RWPE1 (cell line): ENCODE results near the gene SLC17A5.

Source experiments
- CTCF ChIA-PET: fragments of 350-600 bp; sonication (Branson Sonifier 250); formaldehyde crosslinking; extraction: SDS; loops from one replicate; lab custom pipeline; 2021; lab: Yijun Ruan, JAX
- POLR2A ChIA-PET: fragments of 400-600 bp; formaldehyde crosslinking; extraction: SDS; loops from one replicate; lab custom pipeline; 2020; ENCODE audit warnings: antibody characterized with exemption; ENCODE audit not compliant: low non-redundant PET; lab: Yijun Ruan, JAX
- DNase-seq: peaks from one replicate; pipeline ENCODE4 v3.0.0; 2012; ENCODE audit warnings: low spot score
- H3K27ac ChIP-seq: fragments of 450-650 bp; 2 replicates; pipeline ENCODE4 v1.5.1; 2017
- TF ChIP-seq, protein P1 (sequence below): fragments of 450-650 bp; conservative IDR thresholded peaks from 2 replicates; pipeline ENCODE4 v1.5.1; 2017; ENCODE audit warnings: low read depth, mild to moderate bottlenecking

Gene SLC17A5

GRCh38 chr6:73655341-73655917 is 1.6 kb upstream of the SLC17A5 start:
- CTCF ChIA-PET = no interaction called here
- no peak for DNase-seq
- TF ChIP-seq, protein P1, sequence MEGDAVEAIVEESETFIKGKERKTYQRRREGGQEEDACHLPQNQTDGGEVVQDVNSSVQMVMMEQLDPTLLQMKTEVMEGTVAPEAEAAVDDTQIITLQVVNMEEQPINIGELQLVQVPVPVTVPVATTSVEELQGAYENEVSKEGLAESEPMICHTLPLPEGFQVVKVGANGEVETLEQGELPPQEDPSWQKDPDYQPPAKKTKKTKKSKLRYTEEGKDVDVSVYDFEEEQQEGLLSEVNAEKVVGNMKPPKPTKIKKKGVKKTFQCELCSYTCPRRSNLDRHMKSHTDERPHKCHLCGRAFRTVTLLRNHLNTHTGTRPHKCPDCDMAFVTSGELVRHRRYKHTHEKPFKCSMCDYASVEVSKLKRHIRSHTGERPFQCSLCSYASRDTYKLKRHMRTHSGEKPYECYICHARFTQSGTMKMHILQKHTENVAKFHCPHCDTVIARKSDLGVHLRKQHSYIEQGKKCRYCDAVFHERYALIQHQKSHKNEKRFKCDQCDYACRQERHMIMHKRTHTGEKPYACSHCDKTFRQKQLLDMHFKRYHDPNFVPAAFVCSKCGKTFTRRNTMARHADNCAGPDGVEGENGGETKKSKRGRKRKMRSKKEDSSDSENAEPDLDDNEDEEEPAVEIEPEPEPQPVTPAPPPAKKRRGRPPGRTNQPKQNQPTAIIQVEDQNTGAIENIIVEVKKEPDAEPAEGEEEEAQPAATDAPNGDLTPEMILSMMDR = no peak
- H3K27ac ChIP-seq = no peak overlapping the region
- POLR2A ChIA-PET = no interaction called here

GRCh38 chr6:73652637-73653570 is 888 bp downstream of the SLC17A5 start:
- peak overlapping the region; percentile 82 for H3K27ac ChIP-seq
- ChIA-PET POLR2A (interaction anchor here (0.6 to 1.5 kb wide), 7 partner anchors 51 to 884 kb away, joined by 3 to 7 read pairs (median 4); partner anchors contain the start of gene EEF1A1), CTCF (interaction anchor here (0.5 to 1.5 kb wide), 16 partner anchors 9 to 1018 kb away, joined by 3 to 8 read pairs (median 4); no protein-coding TSS in a partner anchor)
- DNase-seq = peak; percentile 69
- TF ChIP-seq, protein P1 = peak; percentile 61

DNA sequence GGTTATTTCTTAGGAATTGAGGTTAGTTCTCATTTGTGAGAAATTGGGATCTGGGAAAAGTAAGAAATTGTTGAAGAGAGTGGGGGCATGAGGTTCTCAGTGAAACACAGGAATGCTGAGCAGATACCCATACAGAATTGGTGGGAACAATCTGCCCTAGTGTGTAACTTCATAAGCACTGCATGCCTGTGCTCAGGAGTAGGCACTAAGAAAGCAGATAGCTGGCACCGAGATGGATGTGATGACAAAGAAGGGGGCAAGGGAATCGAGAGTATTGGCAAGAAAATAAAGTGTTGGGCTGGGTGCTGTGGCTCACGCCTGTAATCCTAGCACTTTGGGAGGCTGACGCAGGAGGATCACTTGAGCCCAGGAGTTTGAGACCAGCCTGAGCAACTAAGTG is 4.0 kb downstream of the SLC17A5 start:
- CTCF ChIA-PET = no interaction called here
- TF ChIP-seq, protein P1 = no peak
- no peak for DNase-seq
- no peak overlapping the region for H3K27ac ChIP-seq
- POLR2A ChIA-PET = no interaction called here

GRCh38 chr6:73648166-73648565 is 5.6 kb downstream of the SLC17A5 start:
- ChIA-PET CTCF (no interaction called here), POLR2A (no interaction called here)
- TF ChIP-seq, protein P1 = no peak

DNA sequence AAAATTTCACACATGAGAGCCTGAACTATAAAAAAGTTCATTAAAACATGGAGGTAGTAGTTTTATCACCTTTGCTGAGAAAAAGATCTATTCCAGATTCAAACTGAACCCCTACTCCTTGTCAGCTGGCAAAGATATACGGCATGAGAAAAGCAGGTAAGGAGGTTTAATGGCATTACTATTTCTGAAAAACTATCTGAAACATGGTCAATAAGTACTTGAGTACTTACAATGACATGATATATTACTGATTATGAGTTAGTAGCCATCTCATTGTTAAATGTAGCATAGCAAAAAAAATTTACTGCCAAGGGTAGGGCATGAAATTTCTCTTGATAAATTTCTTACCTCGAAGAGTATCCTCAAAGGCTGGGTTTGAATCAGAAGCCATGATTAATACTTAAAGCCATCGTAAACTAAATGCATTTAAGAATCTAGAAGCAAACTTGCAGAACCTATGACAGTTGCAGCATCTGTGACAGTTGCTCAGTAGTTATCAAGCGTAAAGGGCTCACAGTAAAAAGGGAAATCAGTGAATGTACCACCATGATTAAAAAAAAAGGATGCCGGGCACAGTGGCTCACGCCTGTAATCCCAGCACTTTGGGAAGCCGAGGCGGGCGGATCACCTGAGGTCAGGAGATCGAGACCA is 8.7 kb downstream of the SLC17A5 start:
- ChIA-PET CTCF (interaction anchor here (0.7 kb wide), 2 partner anchors 131 to 418 kb away, joined by 3 read pairs; no protein-coding TSS in a partner anchor), POLR2A (no interaction called here)
- TF ChIP-seq, protein P1 = no peak
- peak overlapping the region; percentile 38; the same call in 1 of the 2 replicates for H3K27ac ChIP-seq
- DNase-seq = no peak

More at GRCh38 chr6:73648166-73648565, 5.6 kb downstream of the SLC17A5 start:
- DNase-seq = no peak
- H3K27ac ChIP-seq = no peak overlapping the region

- TF ChIP-seq, protein P1 = no peak
- H3K27ac ChIP-seq = no peak overlapping the region
- no peak for DNase-seq
- POLR2A ChIA-PET = no interaction called here
- CTCF ChIA-PET = interaction anchor here (0.5 to 1.3 kb wide), 3 partner anchors 8 to 33 kb away, joined by 3 to 5 read pairs (median 4); no protein-coding TSS in a partner anchor
Measured at GRCh38 chr6:73644030-73644429, 9.8 kb downstream of the SLC17A5 start.
